ENCODE data around the gene HDAC4.

Gene HDAC4

DNA sequence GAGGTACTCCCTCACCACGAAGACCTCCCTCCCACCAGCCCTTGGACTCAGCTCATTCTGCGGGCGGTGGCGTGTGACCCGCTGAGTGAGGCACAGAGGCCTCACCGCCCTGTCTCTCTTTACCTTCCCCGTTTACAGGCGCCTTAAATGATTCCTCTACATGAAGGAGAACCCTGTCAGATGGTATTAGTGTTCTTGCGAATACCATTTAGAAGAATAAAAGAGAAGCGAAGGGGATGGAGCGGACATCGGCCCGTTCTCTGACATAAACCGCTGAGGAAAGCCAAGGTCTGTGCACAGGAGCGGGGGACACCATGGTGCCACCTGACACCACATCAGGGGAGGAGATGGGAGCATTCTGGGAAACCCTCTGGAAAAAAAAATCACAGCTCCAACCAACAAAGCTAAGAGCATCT lies 179.8 kb downstream of the HDAC4 start:
- peaks cover 85 to 89% of the 10 kb centered on the region in 2 experiments for H3K4me1 ChIP-seq (ENCODE audit: control insufficient read depth in 1 of 2, insufficient read depth in 1 of 2, low read depth in 1 of 2, low read length in 1 of 2)
- H3K4me3 ChIP-seq (ENCODE audit: low read depth in 1 of 2, low read length in 1 of 2) = peak overlapping the region; percentile 34 to 54
- H3K27me3 ChIP-seq = no peaks in the 10 kb centered on the region
- TF ChIP-seq CTCF (IDR thresholded peaks at IDR 0.05) = no peak
- H3K27ac ChIP-seq = peak overlapping the region; percentile 80
- H3K9me3 ChIP-seq = no peaks in the 10 kb centered on the region
- H3K36me3 ChIP-seq = no peaks in the 10 kb centered on the region

DNA sequence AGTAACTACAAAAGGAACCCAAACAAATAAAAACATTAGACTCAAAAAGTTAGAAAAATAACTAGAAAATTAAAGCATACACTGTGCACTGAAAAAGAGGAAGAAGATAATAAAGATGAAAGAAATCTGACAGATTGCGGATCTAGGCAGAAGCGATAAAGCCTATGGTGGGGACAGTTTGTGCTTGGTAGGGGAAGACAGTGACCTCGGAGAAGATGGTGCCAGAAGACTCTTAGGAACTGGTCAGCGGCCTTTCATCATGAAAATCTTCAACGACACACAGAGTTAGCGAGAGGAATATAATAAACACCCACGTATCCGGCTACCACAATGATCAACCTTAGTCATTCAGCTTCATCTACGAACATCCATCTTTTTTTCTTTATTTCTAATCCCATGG lies 180.5 kb downstream of the HDAC4 start:
- peak overlapping the region; percentile 80 for H3K27ac ChIP-seq
- peaks cover 85 to 87% of the 10 kb centered on the region in 2 experiments for H3K4me1 ChIP-seq (ENCODE audit: control insufficient read depth in 1 of 2, insufficient read depth in 1 of 2, low read depth in 1 of 2, low read length in 1 of 2)
- no peak for TF ChIP-seq CTCF (IDR thresholded peaks at IDR 0.05)
- no peaks in the 10 kb centered on the region for H3K27me3 ChIP-seq
- no peaks in the 10 kb centered on the region for H3K36me3 ChIP-seq
- no peaks in the 10 kb centered on the region for H3K9me3 ChIP-seq
- H3K4me3 ChIP-seq (ENCODE audit: low read depth in 1 of 2, low read length in 1 of 2) = peak overlapping the region in 1 of 2 experiments; percentile 34

- Histone ChIP-seq H3K4me3 (ENCODE audit: low read depth in 1 of 2, low read length in 1 of 2) (peak overlapping the region in 1 of 2 experiments; percentile 25), H3K36me3 (peaks cover 5% of the 10 kb centered on the region), H3K27ac (peak overlapping the region; percentile 71), H3K4me1 (ENCODE audit: control insufficient read depth in 1 of 2, insufficient read depth in 1 of 2, low read depth in 1 of 2, low read length in 1 of 2) (peaks cover 62 to 83% of the 10 kb centered on the region in 2 experiments), H3K9me3 (no peaks in the 10 kb centered on the region), H3K27me3 (no peaks in the 10 kb centered on the region)
- TF ChIP-seq CTCF (IDR thresholded peaks at IDR 0.05) = no peak
Measured at GRCh38 chr2:239216614-239217273, 184.1 kb downstream of the HDAC4 start.

GRCh38 chr2:239215988-239216613 lies 184.7 kb downstream of the HDAC4 start:
- H3K27me3 ChIP-seq = no peaks in the 10 kb centered on the region
- no peaks in the 10 kb centered on the region for H3K9me3 ChIP-seq
- H3K4me3 ChIP-seq (ENCODE audit: low read depth in 1 of 2, low read length in 1 of 2) = peak overlapping the region in 1 of 2 experiments; percentile 25
- TF ChIP-seq CTCF (IDR thresholded peaks at IDR 0.05) = no peak
- H3K36me3 ChIP-seq = peaks cover 5% of the 10 kb centered on the region
- peak overlapping the region; percentile 71 for H3K27ac ChIP-seq
- peaks cover 62 to 83% of the 10 kb centered on the region in 2 experiments for H3K4me1 ChIP-seq (ENCODE audit: control insufficient read depth in 1 of 2, insufficient read depth in 1 of 2, low read depth in 1 of 2, low read length in 1 of 2)

DNA sequence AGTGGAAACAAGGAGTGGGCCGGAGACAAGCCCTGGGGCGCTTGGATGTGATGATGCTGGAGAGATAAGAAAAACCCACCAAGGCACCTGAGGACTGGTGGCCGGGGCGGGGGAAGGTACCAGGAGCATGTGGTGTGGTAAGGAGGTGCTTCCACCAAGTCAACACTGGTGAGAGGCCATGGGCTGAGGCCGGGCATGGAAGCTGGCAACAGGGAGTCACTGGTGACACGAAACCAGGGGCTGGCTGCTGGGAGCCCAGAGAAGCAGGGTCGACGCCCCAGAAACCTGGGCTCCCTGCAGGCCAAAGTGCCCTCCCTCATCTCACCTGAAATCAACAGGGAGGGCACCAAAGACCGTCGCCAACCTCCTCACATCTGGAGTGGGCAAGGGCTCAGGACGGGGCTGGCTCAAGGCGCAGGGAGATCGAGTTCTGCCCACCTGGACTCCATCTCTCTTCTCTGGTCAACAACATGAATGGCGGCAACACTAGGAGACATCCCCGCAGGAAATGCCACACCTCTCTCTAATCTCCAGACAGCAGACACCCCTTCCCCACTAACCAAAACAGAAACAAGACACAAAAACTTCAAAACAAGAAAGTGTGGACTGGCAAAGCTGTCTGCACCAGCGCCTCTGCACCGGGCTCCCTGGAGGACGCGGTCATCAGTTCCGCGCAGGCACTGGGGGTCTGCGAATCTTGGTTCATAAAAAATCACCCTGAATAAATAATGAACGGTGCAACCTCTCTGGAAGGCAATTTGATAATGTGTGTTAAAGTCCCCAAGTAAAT lies 185.5 kb downstream of the HDAC4 start:
- Histone ChIP-seq H3K4me3 (ENCODE audit: low read depth in 1 of 2, low read length in 1 of 2) (no peak overlapping the region), H3K4me1 (ENCODE audit: control insufficient read depth in 1 of 2, insufficient read depth in 1 of 2, low read depth in 1 of 2, low read length in 1 of 2) (peaks cover 62 to 83% of the 10 kb centered on the region in 2 experiments), H3K27me3 (no peaks in the 10 kb centered on the region), H3K36me3 (peaks cover 5% of the 10 kb centered on the region), H3K9me3 (no peaks in the 10 kb centered on the region), H3K27ac (peak overlapping the region; percentile 20)
- TF ChIP-seq CTCF (IDR thresholded peaks at IDR 0.05) = no peak
